ENCODE measurements around the gene NECTIN2.

NECTIN2 gene

DNA sequence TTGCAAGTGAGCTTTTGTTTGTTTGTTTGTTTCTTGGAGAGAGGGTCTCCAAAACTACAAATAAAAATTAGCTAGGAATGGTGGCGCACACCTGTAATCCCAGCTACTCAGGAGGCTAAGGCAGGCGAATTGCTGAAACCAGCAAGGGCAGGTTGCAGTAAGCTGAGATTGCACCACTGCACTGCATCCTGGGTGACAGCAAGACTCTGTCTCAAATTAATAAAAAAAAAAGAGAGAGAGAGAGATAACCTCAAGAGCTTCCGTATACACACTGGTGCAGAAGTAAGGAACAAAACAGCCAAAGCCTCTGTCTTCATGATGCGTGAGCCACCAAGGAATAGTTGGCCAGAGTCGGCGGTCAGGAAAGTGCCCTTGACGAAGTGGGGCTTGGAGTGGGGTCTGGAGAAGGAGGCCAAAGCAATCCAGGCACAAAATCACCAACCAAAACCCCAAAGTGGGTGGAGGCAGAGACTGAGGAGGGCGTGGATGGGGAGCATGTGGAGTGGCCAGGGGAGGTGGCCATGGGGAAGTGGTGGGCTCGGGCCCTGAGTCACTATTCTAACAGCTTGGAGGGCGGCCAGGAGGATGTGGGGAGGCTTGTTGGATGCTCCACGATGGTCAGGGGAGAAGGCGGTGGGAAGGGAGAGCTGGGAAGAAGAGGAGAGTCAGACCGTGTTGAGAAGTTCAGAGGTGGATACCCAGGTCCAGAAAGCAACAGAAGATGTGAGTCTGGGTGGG is 23.8 kb downstream of the NECTIN2 start:
- no peak for DNase-seq (ENCODE audit: low spot score)
- no peak for TF ChIP-seq CTCF (IDR thresholded peaks at IDR 0.05; ENCODE audit: extremely low read depth, missing control alignments)

DNA sequence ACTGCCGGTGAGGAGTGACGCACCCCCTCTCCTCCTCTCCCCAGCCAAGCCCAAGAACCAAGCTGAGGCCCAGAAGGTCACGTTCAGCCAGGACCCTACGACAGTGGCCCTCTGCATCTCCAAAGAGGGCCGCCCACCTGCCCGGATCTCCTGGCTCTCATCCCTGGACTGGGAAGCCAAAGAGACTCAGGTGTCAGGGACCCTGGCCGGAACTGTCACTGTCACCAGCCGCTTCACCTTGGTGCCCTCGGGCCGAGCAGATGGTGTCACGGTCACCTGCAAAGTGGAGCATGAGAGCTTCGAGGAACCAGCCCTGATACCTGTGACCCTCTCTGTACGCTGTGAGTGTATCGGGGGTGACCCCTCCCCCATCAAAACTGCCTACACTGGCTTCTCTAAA is 25.7 kb downstream of the NECTIN2 start:
- no peak for DNase-seq (ENCODE audit: low spot score)

DNA sequence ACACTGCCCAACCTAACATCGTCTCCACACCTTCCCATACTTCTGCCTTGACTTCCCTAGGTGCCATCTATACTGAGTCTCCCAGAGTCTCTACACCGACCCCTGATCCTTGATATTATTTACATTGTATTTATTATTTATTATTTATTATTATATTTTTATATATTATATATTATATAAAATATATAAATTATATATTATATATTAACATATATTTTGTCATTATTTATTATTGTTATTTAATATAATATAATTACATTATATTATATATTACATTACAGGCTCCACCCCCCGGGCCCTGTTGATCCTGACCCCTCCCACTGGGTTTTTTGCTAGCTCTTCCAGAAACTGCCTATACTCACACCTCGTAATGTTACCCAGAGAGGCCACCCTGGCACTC is 26.6 kb downstream of the NECTIN2 start:
- DNase-seq (ENCODE audit: low spot score) = no peak
- no peak for TF ChIP-seq CTCF (IDR thresholded peaks at IDR 0.05; ENCODE audit: extremely low read depth, missing control alignments)

More for the DNA sequence above, 25.7 kb downstream of the NECTIN2 start:
- no peak for TF ChIP-seq CTCF (IDR thresholded peaks at IDR 0.05; ENCODE audit: extremely low read depth, missing control alignments)

GRCh38 chr19:44874317-44874716 is 28.2 kb downstream of the NECTIN2 start:
- no peak for DNase-seq (ENCODE audit: low spot score)
- TF ChIP-seq CTCF (IDR thresholded peaks at IDR 0.05; ENCODE audit: extremely low read depth, missing control alignments) = no peak

DNA sequence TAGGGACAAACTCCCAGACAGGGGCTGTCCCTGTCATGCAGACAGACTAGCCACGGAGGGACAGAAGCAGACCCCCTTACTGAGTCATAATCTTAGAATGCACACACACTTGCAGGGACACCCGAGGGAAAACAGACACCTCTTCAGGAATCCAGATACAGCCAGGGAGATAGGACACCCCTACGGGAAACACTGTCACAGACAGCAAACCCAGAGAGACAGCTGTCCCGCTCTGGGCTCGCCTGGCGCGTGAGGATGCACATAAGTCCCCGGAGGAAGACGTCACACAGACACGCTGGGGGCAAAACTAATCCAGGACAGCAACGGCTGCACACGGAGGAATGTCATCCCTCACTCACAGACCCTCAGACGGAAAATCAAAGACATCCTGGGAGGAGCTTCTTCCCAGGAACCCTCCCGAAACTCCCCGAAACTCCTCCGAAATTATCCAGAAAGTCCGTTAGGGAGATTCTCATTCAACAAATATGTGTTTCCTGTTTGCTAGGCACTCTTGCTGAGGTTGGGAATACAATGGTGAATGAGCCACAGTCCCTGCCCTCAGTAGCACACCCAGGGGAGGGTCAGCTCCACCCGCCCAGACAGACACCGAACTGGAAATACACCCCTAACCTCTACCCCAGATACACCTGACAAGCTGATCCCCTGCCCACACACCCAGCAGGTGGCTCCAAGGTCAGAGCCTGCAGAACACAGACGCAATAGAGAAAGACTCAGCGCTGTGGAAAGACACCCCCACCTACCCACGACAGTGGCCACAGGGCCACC is 29.8 kb downstream of the NECTIN2 start:
- no peak for TF ChIP-seq CTCF (IDR thresholded peaks at IDR 0.05; ENCODE audit: extremely low read depth, missing control alignments)

DNA sequence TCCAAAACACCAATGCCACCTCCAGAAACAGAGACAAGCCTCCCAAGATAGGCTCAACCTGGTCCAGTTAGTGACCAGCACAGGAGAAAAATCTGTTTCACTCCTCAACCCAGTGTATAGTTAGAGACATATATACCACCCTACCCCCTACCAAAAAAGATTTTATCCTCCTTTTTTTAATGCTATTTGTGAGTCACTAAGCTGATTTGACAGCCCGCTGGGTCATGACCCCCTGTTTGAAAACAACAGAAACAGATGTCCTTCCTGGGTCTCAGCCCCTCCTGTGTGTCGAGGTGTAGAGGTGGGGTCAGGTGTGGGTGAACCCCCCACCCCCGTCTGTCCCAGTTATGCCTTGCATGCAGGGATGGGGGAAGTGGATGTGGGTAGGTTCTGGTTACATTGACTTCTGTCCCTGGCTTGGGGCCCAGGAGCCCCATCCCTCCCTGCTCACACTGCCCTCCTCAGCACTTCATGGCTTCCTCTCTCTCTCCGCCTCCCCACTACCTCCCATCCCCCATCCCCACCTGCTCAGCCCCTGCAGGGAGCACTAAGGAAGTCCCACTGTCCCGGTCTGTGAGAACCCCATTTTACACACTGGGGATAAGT is 30.9 kb downstream of the NECTIN2 start:
- no peak for DNase-seq (ENCODE audit: low spot score)

More for the DNA sequence above, 29.8 kb downstream of the NECTIN2 start:
- DNase-seq (ENCODE audit: low spot score) = no peak

More for the DNA sequence above, 30.9 kb downstream of the NECTIN2 start:
- TF ChIP-seq CTCF (IDR thresholded peaks at IDR 0.05; ENCODE audit: extremely low read depth, missing control alignments) = no peak
